H9 (cell line): ENCODE results near the gene CACNA2D3. TPM values are rescaled to one million over a fixed set of nuclear protein-coding genes. Genes with fewer than 3 reads are reported as not detected.

Experiments used
- DNase-seq: peaks from one replicate; pipeline ENCODE4 v3.0.0-alpha.2; 2017
- H2AFZ ChIP-seq: one replicate; pipeline ENCODE4 v1.6.1; 2013; ENCODE audit warnings: mild to moderate bottlenecking, low read length, control low read depth, moderate library complexity
- H2AK5ac ChIP-seq: 2 replicates; pipeline ENCODE4 v1.6.1; 2013; ENCODE audit warnings: low read length, control low read depth, mixed read lengths; ENCODE audit not compliant: insufficient read length
- H2BK120ac ChIP-seq: one replicate; pipeline ENCODE4 v1.6.1; 2013; ENCODE audit warnings: low read depth, mild to moderate bottlenecking, low read length, control low read depth, inconsistent platforms; ENCODE audit not compliant: poor library complexity, severe bottlenecking
- H2BK12ac ChIP-seq: 2 replicates; pipeline ENCODE4 v1.6.1; 2013; ENCODE audit warnings: low read length, control low read depth, mixed read lengths, low read depth; ENCODE audit not compliant: insufficient read length
- H2BK15ac ChIP-seq: 2 replicates; pipeline ENCODE4 v1.6.1; 2013; ENCODE audit warnings: low read depth, low read length, control low read depth
- H2BK20ac ChIP-seq: one replicate; pipeline ENCODE4 v1.6.1; 2013; ENCODE audit warnings: low read depth, mild to moderate bottlenecking, low read length, control low read depth, inconsistent platforms; ENCODE audit not compliant: poor library complexity, severe bottlenecking
- H2BK5ac ChIP-seq: 2 replicates; pipeline ENCODE4 v1.6.1; 2013; ENCODE audit warnings: low read length, control low read depth, mixed read lengths; ENCODE audit not compliant: insufficient read length
- H3K14ac ChIP-seq: 2 replicates; pipeline ENCODE4 v1.6.1; 2013; ENCODE audit warnings: low read length, control low read depth; ENCODE audit not compliant: insufficient read depth
- H3K18ac ChIP-seq: 2 replicates; pipeline ENCODE4 v1.6.1; 2013; ENCODE audit warnings: low read depth, mild to moderate bottlenecking, mixed read lengths, low read length, control low read depth; ENCODE audit not compliant: insufficient read length
- H3K23ac ChIP-seq: 2 replicates; pipeline ENCODE4 v1.6.1; 2013; ENCODE audit warnings: low read length, control low read depth, mixed read lengths, low read depth; ENCODE audit not compliant: insufficient read length
- H3K23me2 ChIP-seq: 2 replicates; pipeline ENCODE4 v1.6.1; 2013; ENCODE audit warnings: low read depth, mild to moderate bottlenecking, mixed read lengths, low read length, control low read depth; ENCODE audit not compliant: insufficient read length, poor library complexity, severe bottlenecking
- H3K27ac ChIP-seq: 2 replicates; pipeline ENCODE4 v1.5.1; 2013; ENCODE audit warnings: low read length, control low read depth, mixed read lengths, low read depth; ENCODE audit not compliant: insufficient read length
- H3K27me3 ChIP-seq: 2 replicates; pipeline ENCODE4 v1.6.1; 2013; ENCODE audit warnings: low read length, control low read depth, inconsistent platforms; ENCODE audit not compliant: insufficient read depth
- H3K4ac ChIP-seq: 2 replicates; pipeline ENCODE4 v1.6.1; 2013; ENCODE audit warnings: low read depth, mild to moderate bottlenecking, control low read depth, inconsistent platforms, low read length, moderate library complexity
- H3K4me1 ChIP-seq: 2 replicates; pipeline ENCODE4 v1.6.1; 2013; ENCODE audit warnings: low read length, control low read depth, inconsistent platforms; ENCODE audit not compliant: insufficient read depth
- H3K4me2 ChIP-seq: 2 replicates; pipeline ENCODE4 v1.6.1; 2013; ENCODE audit warnings: low read length, control low read depth, mixed read lengths; ENCODE audit not compliant: insufficient read length, insufficient read depth
- H3K56ac ChIP-seq: 2 replicates; pipeline ENCODE4 v1.6.1; 2013; ENCODE audit warnings: low read depth, mild to moderate bottlenecking, mixed read lengths, low read length, control low read depth; ENCODE audit not compliant: insufficient read length
- H3K79me1 ChIP-seq: 2 replicates; pipeline ENCODE4 v1.6.1; 2013; ENCODE audit warnings: low read depth, mild to moderate bottlenecking, moderate library complexity, low read length, control low read depth, inconsistent platforms; ENCODE audit not compliant: insufficient read depth, poor library complexity, severe bottlenecking
- H3K79me2 ChIP-seq: 2 replicates; pipeline ENCODE4 v1.6.1; 2013; ENCODE audit warnings: low read length, control low read depth, inconsistent platforms; ENCODE audit not compliant: insufficient read depth
- H3K9ac ChIP-seq: 2 replicates; pipeline ENCODE4 v1.6.1; 2013; ENCODE audit warnings: low read length, control low read depth, mixed read lengths; ENCODE audit not compliant: insufficient read length; ENCODE audit errors: extremely low read depth
- H3K9me3 ChIP-seq: one replicate; pipeline ENCODE4 v1.6.1; 2013; ENCODE audit warnings: low read depth, low read length, inconsistent platforms; ENCODE audit not compliant: control insufficient read depth
- H3T11ph ChIP-seq: one replicate; pipeline ENCODE4 v1.6.1; 2013; ENCODE audit warnings: mild to moderate bottlenecking, low read length, control low read depth, inconsistent platforms
- H4K20me1 ChIP-seq: one replicate; pipeline ENCODE4 v1.6.1; 2013; ENCODE audit not compliant: control insufficient read depth, insufficient read length, insufficient read depth
- H4K5ac ChIP-seq: 2 replicates; pipeline ENCODE4 v1.6.1; 2013; ENCODE audit warnings: low read depth, mild to moderate bottlenecking, mixed read lengths, low read length, control low read depth; ENCODE audit not compliant: insufficient read length
- H4K8ac ChIP-seq: replicated peaks from 2 replicates; pipeline ENCODE4 v1.6.1; 2013; ENCODE audit warnings: low read length, control low read depth, mixed read lengths, low read depth; ENCODE audit not compliant: insufficient read length
- H4K91ac ChIP-seq: 2 replicates; pipeline ENCODE4 v1.6.1; 2013; ENCODE audit warnings: low read depth, mild to moderate bottlenecking, moderate library complexity, mixed read lengths, low read length, control low read depth; ENCODE audit not compliant: insufficient read length
- H3K27ac Mint-ChIP-seq, 3 experiments: 2 replicates in 2 of 3; 3 replicates in 1 of 3; pipeline ENCODE4 v1.8.0; 2020 to 2021; ENCODE audit warnings: mixed read lengths in 3 of 3, mild to moderate bottlenecking in 1 of 3, moderate library complexity in 1 of 3
- H3K27me3 Mint-ChIP-seq: 2 replicates; pipeline ENCODE4 v1.8.0; 2021; ENCODE audit warnings: low read depth, mild to moderate bottlenecking, moderate library complexity, mixed read lengths
- H3K36me3 Mint-ChIP-seq, 3 experiments: 2 replicates in 2 of 3; 3 replicates in 1 of 3; pipeline ENCODE4 v1.8.0; 2020 to 2021; ENCODE audit warnings: low read depth in 3 of 3, mixed read lengths in 3 of 3; ENCODE audit not compliant: insufficient read depth in 1 of 3
- H3K4me1 Mint-ChIP-seq, 2 experiments: 2 replicates each; pipeline ENCODE4 v1.8.0; 2020; ENCODE audit warnings: mixed read lengths in 2 of 2
- H3K4me3 Mint-ChIP-seq, 2 experiments: 2 replicates in 1 of 2; 3 replicates in 1 of 2; pipeline ENCODE4 v1.8.0; 2020 to 2021; ENCODE audit warnings: mild to moderate bottlenecking in 2 of 2, mixed read lengths in 2 of 2, moderate library complexity in 1 of 2
- H3K9me3 Mint-ChIP-seq, 2 experiments: 2 replicates in 1 of 2; 3 replicates in 1 of 2; pipeline ENCODE4 v1.8.0; 2020; ENCODE audit warnings: mild to moderate bottlenecking in 2 of 2, mixed read lengths in 2 of 2, moderate library complexity in 1 of 2
- CTCF ChIP-seq: fragments of 200-600 bp; sonication (generic); conservative IDR thresholded peaks from 3 replicates; pipeline ENCODE4 v1.8.0; 2021; ENCODE audit warnings: antibody characterized with exemption, mild to moderate bottlenecking
- WGBS: extraction: QIAGEN DNeasy Blood & Tissue Kit; methylation state at CpG from one replicate; pipeline ENCODE4 v1.1.7; 2013; ENCODE audit warnings: missing lambda C conversion rate, low lambda C conversion rate, mixed read lengths; ENCODE audit not compliant: insufficient read length; ENCODE audit errors: extremely low coverage; 5-methylcytosine and 5-hydroxymethylcytosine counted together
- total RNA-seq: library from RNA; stranded (reverse); gene quantifications from 2 replicates; pipeline ENCODE4 v1.2.1, GENCODE V29; 2021

CACNA2D3 gene
- total RNA-seq, 1 experiment from 2014 or later: 3.2 TPM

- Histone ChIP-seq H2BK5ac (no peak overlapping the region), H3K27me3 (no peaks in the 10 kb centered on the region; the same call in 1 of the 2 replicates), H3K9me3 (no peaks in the 10 kb centered on the region), H3K27ac (no peak overlapping the region), H3K18ac (no peak overlapping the region), H3K79me1 (no peaks in the 10 kb centered on the region), H2BK20ac (no peak overlapping the region), H2AFZ (no peak overlapping the region), H3K23me2 (no peaks in the 10 kb centered on the region), H3K14ac (no peak overlapping the region), H3K23ac (no peak overlapping the region), H3K4ac (no peak overlapping the region), H4K91ac (no peak overlapping the region), H3K4me1 (peaks cover 2% of the 10 kb centered on the region; the same call in 1 of the 2 replicates), H3K79me2 (no peaks in the 10 kb centered on the region), H2BK12ac (no peak overlapping the region), H2BK15ac (no peak overlapping the region), H4K8ac (no peak overlapping the region), H3K4me2 (no peak overlapping the region), H2AK5ac (no peak overlapping the region), H3K56ac (no peak overlapping the region), H2BK120ac (no peak overlapping the region), H4K5ac (no peak overlapping the region), H3T11ph (no peak overlapping the region), H3K9ac (no peak overlapping the region), H4K20me1 (no peaks in the 10 kb centered on the region)
- WGBS: no CpG with 5 or more reads among the region's 8 CpGs
- H3K36me3 Mint-ChIP-seq: no peaks in the 10 kb centered on the region
- no peaks in the 10 kb centered on the region for H3K9me3 Mint-ChIP-seq
- TF ChIP-seq CTCF: no peak
- H3K27ac Mint-ChIP-seq: no peak overlapping the region
- H3K27me3 Mint-ChIP-seq: peaks cover 13% of the 10 kb centered on the region
- H3K4me1 Mint-ChIP-seq: peaks cover 33 to 38% of the 10 kb centered on the region in 2 experiments
- H3K4me3 Mint-ChIP-seq: no peak overlapping the region
- DNase-seq: no peak
These were observed 9.5 kb downstream of the CACNA2D3 start for GRCh38 chr3:54131890-54132289.
